ENCODE data around the gene VAC14.

The VAC14 gene

DNA sequence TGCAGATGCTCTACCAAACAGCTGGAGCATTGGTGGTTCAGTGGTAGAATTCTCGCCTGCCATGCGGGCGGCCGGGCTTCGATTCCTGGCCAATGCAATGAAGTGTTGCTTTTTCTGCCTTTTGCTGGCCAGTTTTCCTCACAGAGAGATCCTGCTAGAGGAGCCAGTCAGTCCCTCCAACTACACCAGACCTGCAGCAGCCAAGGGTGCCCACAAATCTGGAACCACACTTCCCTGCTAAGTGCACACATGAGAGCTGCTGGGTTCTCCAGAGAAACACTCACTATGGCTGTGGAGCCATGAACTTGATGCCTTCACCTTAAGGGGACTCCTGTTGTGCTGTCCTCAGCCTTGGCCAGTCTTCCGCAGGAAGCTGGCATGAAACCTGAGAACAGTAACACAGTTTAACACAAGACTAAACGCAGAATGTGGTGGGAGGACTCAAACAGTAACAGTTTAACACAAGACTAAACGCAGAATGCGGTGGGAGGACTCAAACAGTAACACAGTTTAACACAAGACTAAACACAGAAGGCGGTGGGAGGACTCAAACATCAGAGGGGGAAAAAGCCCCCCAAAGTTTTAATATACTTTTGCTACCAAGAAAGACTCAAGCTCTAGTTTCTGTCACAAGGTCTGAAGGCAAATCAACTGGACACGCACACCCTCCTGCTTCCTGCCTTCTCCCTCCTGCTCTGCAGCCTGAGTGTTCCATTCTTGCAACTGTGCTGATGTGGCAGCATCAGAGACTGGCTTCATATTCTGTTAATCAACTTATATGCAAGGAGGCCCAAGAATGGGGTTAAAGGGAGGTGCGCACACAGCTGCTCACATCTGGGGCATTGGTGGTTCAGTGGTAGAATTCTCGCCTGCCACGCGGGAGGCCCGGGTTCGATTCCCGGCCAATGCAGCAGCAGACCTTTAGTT lies 12.0 kb downstream of the VAC14 start:
- no peak overlapping the region for H3K4me3 ChIP-seq
- peak overlapping the region in 8 of 21 experiments; percentile 10 to 60 (median 40) for H3K27ac ChIP-seq

DNA sequence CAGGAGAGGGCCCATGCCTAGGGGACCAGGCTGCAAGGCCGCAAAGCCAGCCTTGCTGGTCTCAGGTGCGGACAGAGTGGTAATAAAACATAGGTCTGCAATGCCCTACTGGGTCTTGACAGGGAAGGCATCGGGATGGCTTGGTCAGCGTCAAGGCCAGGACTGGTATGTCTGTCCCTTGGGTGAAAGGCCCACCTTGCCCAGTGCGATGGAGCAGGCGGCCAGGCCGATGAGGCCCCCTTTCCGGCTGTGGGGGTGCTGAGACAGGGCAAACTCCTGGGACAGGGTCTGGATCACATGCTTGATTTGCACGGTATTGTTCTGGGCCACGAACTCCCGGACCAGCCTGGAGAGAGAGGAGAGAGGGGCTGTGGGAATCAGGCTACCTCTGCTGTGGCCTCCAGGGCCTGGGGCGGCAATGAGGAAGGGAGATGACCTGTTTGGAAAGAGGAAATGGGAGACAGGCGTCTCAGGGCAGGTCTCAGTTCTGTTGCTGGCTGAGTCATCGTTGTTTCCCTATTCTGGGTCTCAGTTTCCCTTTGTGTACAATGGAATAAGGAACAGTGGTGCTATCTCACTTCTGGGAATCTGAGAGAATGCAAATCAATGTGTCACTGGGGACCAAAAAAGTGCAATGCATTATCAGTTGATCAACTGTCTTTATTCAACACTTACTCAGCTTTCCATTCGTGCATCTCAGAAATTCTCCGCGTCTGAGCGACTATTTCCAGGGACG lies 14.8 kb downstream of the VAC14 start:
- Histone ChIP-seq H3K4me3 (no peak overlapping the region), H3K27ac (peak overlapping the region in 2 of 21 experiments; percentile 16 to 37)

DNA sequence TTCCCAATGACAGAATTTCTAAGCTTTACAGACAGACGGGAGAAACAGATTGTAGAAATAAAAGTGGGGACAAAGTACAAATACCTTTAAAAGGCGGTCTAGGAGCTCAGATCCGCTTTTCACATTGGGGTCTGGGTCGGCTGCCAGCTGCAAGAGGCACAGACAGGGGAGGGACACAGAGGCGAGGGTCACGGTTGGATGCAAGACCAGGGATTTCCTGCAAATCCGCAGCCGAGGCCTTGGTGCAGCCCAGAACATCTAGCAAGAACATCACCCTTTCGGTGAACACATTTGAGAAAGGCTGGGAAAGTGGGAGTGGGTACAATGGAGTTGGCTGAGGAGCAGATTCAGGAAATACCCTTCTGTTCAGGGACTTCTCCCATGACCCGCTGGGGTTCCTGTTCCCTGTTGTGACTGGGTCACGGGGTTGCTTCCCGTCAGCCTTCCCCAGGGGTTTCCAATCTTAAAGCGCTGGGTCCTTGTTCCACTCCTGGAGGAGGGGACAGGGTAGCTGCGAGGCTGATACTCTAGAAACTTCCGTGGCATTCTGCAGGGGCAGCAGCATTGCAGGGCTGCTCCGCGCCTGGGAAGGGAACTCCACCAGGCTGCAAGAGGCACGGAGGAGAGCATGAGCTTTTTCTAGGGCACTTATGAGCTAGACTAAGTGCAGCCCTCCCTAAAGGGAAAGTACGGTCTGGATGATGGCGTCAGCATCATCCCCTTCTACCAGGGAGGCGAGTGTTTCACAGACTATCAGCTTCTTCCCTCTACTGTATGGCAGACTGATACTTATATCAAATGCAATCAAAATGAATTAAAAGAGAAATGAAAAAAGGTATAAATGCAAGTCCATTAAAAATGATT lies 16.0 kb downstream of the VAC14 start:
- peak overlapping the region in 1 of 21 experiments; percentile 37 for H3K27ac ChIP-seq
- H3K4me3 ChIP-seq, result no peak overlapping the region

DNA sequence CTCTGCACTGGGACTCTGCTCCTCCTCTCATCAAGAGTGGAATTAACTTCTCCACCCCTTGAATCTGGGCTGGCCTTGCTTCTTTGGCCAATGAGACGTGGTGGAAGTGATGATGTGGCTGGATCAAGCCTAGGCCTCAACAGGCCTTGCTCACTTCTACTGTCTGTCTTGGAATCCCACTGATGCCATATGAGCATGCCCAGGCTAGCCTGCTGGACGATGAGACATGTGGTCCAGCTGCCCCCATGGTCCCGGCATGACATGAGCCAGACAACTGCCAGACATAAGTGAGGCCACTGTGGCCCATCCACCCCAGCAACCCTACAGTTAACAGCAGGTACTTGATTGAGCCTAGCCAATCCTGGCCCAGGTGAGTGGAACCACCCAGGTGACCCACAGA lies 18.7 kb downstream of the VAC14 start:
- Histone ChIP-seq H3K27ac (no peak overlapping the region), H3K4me3 (no peak overlapping the region)

DNA sequence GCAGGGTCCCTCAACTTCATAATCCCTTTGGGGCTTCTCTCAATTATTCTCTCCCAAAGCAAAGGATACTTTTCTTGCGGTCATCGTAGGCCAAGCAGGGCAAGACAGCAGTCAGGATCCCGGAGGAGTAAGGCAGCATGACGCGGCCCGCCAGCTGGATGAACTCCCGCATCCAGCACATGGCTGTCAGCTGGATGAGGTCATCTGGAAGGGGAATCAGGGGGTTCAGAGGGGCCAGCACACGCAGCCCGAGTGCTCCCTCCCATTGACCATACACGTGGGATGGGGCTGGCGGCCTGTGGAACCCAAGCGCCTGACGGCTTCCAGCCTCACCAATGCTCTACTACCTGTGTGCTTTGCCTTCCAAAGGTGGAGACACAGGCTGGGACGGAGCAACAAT lies 19.2 kb downstream of the VAC14 start:
- Histone ChIP-seq H3K27ac (no peak overlapping the region), H3K4me3 (no peak overlapping the region)

DNA sequence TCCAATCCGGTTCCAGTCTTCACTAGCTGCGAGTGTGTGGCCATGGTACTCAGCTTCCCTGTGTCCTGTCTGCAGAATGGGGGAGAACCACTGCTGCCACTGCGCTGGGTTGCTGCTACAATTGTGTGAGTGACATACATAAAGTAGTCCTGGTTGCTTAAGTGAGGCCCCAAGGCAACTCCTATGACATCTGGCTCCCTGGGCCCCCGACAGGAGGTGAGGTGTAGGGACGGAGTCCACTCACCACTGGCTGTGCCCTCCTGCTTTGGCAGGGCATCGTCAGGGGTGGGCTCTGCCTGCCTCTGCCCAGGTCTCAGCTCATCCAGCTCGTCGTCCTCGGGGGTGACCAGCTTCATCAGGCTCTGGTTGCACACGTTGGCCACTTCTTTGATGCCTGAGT lies 20.4 kb downstream of the VAC14 start:
- Histone ChIP-seq H3K27ac (no peak overlapping the region), H3K4me3 (no peak overlapping the region)

- Histone ChIP-seq H3K4me3 (no peak overlapping the region), H3K27ac (no peak overlapping the region)
These were observed 21.6 kb downstream of the VAC14 start for GRCh38 chr16:70779361-70779760.

GRCh38 chr16:70778901-70779309 lies 22.1 kb downstream of the VAC14 start:
- H3K27ac ChIP-seq, result no peak overlapping the region
- no peak overlapping the region for H3K4me3 ChIP-seq

DNA sequence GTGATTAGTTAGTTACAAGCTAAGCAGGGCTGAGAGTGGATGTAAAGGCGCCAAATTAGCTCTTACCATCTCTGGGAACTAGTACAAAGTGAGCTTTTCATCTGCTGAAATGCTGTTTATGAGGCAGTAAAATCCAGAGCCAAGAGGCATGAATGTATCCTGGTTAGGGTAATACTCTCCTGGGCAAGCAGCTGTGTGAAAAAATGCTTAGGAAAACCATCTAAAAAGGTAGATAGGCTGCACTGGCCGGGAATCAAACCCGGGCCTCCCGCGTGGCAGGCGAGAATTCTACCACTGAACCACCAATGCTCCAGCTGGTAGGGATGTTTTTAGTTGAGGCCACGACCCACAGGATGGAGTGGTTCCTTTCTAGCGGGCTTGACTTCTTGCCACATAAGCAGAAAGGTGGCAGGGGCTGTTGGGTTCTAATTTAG lies 23.0 kb downstream of the VAC14 start:
- no peak overlapping the region for H3K4me3 ChIP-seq
- no peak overlapping the region for H3K27ac ChIP-seq

DNA sequence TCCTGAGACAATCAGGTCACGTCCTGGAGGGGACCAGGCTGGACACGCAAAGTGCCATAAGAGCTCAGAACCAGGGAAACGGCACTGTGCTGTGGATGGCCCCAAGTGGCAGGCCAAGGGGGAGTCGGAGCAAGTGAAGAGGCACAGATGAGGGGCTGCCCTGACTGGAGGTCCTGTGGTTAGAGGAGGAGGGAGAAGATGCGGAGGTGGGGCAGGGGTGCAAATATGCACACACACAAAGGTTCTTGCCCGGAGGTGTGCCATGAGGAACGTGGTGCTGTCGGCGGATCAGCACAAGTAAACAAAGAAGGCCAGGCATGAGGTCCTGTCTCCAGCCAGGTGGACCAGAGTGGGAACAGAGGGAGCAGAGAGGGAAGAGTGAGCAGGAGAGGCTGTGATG lies 23.5 kb downstream of the VAC14 start:
- Histone ChIP-seq H3K4me3 (no peak overlapping the region), H3K27ac (no peak overlapping the region)

- Histone ChIP-seq H3K27ac (no peak overlapping the region), H3K4me3 (no peak overlapping the region)
These were observed 25.6 kb downstream of the VAC14 start for GRCh38 chr16:70775399-70775798.

- no peak overlapping the region for H3K4me3 ChIP-seq
- no peak overlapping the region for H3K27ac ChIP-seq
These were observed 26.7 kb downstream of the VAC14 start for GRCh38 chr16:70774261-70774660.

GRCh38 chr16:70772493-70772892 lies 28.5 kb downstream of the VAC14 start:
- Histone ChIP-seq H3K4me3 (no peak overlapping the region), H3K27ac (no peak overlapping the region)

GRCh38 chr16:70770626-70771552 lies 30.1 kb downstream of the VAC14 start:
- H3K27ac ChIP-seq, result no peak overlapping the region

GRCh38 chr16:70770291-70770625 lies 30.7 kb downstream of the VAC14 start:
- Histone ChIP-seq H3K27ac (no peak overlapping the region), H3K4me3 (no peak overlapping the region)

More at GRCh38 chr16:70770626-70771552, 30.1 kb downstream of the VAC14 start:
- no peak overlapping the region for H3K4me3 ChIP-seq

DNA sequence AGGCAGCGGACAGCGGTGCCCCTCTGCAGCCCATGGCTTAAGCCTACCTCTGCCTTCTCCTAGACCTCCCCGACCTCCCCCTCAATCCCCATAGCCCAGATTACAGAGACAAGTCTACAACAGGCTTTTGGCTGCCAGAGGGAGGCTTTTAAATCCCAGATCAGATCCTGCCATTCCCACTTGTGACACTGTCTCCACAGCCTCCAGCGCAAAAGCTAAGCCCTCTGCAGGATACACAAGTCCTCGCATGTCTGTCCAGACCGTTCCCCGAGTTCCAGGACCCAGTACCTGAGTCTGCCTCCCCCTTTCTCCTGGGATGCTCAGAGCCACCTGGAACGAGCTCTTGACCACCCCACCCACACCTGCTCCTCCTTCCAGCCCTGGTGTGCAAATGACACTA lies 31.2 kb downstream of the VAC14 start:
- H3K27ac ChIP-seq, result peak overlapping the region in 1 of 21 experiments; percentile 2

DNA sequence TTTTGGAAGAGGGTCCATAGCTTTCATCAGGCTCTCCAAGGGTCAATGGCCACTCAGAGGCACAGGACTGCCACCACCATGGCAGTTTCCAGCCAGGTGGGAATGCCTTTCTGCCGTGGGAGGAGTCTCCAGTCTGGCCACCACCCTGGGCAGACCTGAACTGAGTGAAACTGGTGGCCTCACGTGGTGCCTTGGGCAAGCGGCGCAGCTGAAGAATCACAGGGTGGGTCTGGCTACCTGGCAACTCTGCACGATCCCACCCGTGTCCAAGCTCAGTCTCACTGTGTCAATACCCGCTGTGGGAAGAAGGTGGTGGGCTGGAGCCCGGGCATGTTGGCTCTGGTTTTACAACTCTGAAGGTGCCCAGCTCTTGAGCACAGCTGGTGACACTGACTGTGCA lies 31.8 kb downstream of the VAC14 start:
- no peak overlapping the region for H3K4me3 ChIP-seq
- H3K27ac ChIP-seq, result no peak overlapping the region

More for the DNA sequence above, 31.2 kb downstream of the VAC14 start:
- no peak overlapping the region for H3K4me3 ChIP-seq

DNA sequence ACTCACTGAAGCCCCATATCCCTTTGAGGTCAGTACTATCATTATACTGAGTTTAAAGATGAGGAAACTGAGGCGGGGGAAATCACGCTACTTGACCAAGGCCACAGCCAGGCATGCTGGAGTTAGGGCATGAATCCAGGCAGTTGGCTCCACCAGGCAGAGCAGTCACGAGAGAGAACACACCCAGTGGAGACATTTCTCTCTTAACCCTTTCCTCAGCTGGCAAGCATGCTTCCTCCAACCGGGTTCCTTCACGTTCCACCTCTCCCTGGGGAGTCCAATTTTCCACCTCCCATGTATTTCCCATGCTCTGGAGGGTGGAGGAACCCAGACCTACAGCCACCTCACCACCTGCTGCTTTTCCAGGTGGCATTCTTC lies 32.8 kb downstream of the VAC14 start:
- H3K27ac ChIP-seq, result peak overlapping the region in 10 of 21 experiments; percentile 12 to 69 (median 46)
- no peak overlapping the region for H3K4me3 ChIP-seq
